B cell (primary cell): ENCODE data around the gene SEPTIN5.

Source experiments
- EZH2 ChIP-seq: IDR thresholded peaks from 2 replicates; pipeline ENCODE4 v1.6.1; 2012; ENCODE audit warnings: borderline replicate concordance, low read depth, mild to moderate bottlenecking, moderate library complexity, low read length; ENCODE audit not compliant: insufficient read depth, poor library complexity, severe bottlenecking
- TF ChIP-seq, protein P1 (sequence below): fragments of 200-600 bp; IDR thresholded peaks from one replicate; pipeline ENCODE4 v1.8.0; 2022; ENCODE audit warnings: antibody characterized with exemption, mild to moderate bottlenecking

DNA sequence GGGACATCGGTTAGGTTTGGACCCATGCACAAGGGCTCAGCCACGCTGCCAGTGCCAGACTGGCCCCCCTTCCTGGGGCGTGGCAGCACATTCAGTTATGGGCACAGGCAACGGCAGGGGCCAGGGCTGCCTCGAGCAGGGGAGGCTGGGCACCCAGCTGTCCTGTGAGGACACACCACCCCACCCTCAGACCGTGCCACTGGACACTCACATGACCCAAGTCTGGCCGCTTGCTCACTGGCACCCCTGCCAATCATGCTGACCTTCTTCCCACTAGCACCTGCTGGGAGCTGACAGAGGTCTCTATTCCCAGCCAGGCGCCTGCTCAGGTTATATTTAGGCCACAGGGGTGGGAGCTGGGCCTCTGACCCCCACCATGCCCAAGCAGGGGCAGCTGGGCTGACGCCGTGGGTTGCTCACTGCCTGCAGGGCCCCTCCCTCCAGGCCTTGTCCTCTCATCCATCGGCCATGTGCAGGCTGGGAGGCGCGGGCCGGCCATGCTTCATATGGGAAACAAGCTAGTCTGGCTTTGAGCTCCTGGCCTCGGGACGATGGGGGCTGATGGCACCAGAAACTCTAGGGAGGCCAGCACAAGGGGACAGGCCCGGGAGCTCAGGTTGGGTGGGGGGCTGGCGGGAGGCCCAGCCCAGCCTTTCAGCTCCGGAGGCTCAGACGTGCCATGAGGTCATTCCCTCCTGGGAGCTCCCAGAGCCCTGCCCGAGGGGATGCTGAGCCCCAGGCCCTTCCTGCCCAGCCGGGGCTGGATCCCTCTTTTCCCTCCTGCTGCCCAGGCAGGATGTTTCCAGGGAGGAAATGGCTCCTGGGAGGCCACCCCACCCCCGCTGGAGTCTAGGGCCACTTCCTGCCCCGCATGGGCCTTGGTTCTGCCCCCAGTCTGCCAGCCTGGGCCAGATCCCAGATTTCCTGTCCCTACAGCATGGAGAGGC lies 31.1 kb downstream of the SEPTIN5 start:
- TF ChIP-seq, protein P1, sequence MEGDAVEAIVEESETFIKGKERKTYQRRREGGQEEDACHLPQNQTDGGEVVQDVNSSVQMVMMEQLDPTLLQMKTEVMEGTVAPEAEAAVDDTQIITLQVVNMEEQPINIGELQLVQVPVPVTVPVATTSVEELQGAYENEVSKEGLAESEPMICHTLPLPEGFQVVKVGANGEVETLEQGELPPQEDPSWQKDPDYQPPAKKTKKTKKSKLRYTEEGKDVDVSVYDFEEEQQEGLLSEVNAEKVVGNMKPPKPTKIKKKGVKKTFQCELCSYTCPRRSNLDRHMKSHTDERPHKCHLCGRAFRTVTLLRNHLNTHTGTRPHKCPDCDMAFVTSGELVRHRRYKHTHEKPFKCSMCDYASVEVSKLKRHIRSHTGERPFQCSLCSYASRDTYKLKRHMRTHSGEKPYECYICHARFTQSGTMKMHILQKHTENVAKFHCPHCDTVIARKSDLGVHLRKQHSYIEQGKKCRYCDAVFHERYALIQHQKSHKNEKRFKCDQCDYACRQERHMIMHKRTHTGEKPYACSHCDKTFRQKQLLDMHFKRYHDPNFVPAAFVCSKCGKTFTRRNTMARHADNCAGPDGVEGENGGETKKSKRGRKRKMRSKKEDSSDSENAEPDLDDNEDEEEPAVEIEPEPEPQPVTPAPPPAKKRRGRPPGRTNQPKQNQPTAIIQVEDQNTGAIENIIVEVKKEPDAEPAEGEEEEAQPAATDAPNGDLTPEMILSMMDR, result no peak
- no peak for TF ChIP-seq EZH2
